HFFc6 (cell line): ENCODE data around the gene PAM16. TPM values are rescaled to one million over a fixed set of nuclear protein-coding genes. Genes with fewer than 3 reads are reported as not detected.
"Not testable (repeated sequence)": the region's sequence is repeated elsewhere in the genome, so short reads cannot be mapped to it uniquely, and the experiment has no call there.

Experiments
- DNase-seq: peaks from one replicate; pipeline ENCODE4 v3.0.0-alpha.2; 2018
- H3K27ac Mint-ChIP-seq: 2 replicates; pipeline ENCODE4 v1.8.0; 2020; ENCODE audit warnings: mild to moderate bottlenecking, mixed read lengths
- H3K27me3 Mint-ChIP-seq: 2 replicates; pipeline ENCODE4 v1.8.0; 2021; ENCODE audit warnings: mild to moderate bottlenecking, moderate library complexity, mixed read lengths; ENCODE audit not compliant: insufficient read depth
- H3K36me3 Mint-ChIP-seq: 2 replicates; pipeline ENCODE4 v1.8.0; 2021; ENCODE audit warnings: low read depth, mixed read lengths
- H3K4me1 Mint-ChIP-seq: 2 replicates; pipeline ENCODE4 v1.8.0; 2020; ENCODE audit warnings: low read depth, mixed read lengths
- H3K4me3 Mint-ChIP-seq: 2 replicates; pipeline ENCODE4 v1.8.0; 2020; ENCODE audit warnings: mild to moderate bottlenecking, moderate library complexity, mixed read lengths
- H3K9me3 Mint-ChIP-seq: 2 replicates; pipeline ENCODE4 v1.8.0; 2020; ENCODE audit warnings: mild to moderate bottlenecking, mixed read lengths
- CTCF ChIP-seq: fragments of 200-600 bp; sonication (generic); IDR thresholded peaks from 2 replicates; pipeline ENCODE4 v1.5.0; 2021; ENCODE audit warnings: antibody characterized with exemption, mild to moderate bottlenecking
- total RNA-seq, 6 experiments: library from RNA; stranded (reverse); fragmentation: NEBNext Ultra II Directional; extraction: Animal tissue kit (Norgen Biotek cat#: 25700); gene quantifications; 2 replicates in 1 of 6; 3 replicates in 5 of 6; pipeline ENCODE4 v1.2.3, GENCODE V29; 2021

Gene PAM16
- total RNA-seq, 6 experiments from 2014 or later: 44.9 to 50.8 (median 46.1) TPM

DNA sequence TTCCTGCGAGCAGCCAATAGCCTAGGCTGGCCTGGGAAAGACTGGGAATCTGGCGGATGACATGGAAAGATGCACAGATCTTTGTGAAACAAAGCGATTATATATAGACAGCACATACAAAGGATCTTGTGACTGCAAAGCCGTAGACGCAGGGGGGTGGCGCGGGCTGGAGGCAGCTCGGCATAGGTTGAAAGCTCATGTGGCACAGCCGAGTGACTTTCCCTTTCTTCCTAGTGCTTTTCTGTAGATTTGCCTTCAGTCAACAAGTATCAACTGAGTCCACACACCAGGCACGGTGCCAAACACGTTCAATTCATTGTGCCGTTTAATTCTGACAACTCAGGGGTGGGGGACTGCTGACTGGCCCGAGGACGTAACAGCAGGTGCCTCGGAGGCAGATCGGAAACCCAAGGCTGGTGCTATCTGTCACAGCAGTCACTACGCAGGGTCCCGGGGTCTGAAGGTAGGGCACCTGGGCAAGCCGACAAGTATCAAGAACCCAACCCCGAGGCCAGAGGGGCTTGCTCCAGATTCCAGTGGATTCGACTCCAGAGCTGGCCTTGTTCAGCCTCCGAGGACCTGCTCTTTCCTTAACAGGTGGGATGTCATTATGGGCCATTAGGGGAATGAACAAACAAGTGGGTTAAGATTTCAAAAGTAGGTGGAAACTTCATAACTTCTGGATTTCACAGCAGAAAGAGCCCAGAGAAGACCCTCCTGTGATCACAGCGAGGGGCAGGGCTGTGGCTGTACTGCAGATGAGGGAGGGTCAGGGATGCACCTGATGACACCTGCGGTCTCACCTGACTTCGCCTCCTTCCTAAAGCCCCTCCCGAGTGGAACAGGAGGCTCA is 5.9 kb downstream of the PAM16 start:
- DNase-seq: no peak
- Mint-ChIP-seq H3K27ac (no peak overlapping the region), H3K9me3 (no peaks in the 10 kb centered on the region)

DNA sequence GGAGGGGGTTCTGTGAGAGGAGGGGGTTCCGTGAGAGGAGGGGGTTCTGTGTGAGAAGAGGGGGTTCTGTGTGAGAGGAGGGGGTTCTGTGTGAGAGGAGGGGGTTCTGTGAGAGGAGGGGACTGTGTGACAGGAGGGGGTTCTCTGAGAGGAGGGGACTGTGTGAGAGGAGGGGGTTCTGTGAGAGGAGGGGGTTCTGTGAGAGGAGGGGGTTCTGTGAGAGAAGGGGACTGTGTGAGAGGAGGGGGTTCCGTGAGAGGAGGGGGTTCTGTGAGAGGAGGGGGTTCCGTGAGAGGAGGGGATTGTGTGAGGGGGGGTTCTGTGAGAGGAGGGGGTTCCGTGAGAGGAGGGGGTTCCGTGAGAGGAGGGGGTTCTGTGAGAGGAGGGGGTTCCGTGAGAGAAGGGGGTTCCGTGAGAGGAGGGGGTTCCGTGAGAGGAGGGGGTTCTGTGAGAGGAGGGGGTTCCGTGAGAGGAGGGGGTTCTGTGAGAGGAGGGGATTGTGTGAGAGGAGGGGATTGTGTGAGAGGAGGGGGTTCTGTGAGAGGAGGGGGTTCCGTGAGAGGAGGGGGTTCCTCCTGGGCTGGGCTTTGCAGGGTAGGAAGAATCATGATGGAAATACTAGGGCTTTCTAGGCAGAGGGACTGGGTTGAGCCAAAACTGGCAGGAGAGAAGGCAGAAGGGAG is 6.7 kb downstream of the PAM16 start:
- not testable (repeated sequence) for H3K4me1 Mint-ChIP-seq, H3K27ac Mint-ChIP-seq, DNase-seq, H3K4me3 Mint-ChIP-seq, H3K9me3 Mint-ChIP-seq, H3K36me3 Mint-ChIP-seq
- peaks cover 11% of the 10 kb centered on the region for H3K27me3 Mint-ChIP-seq

More for the DNA sequence above, 5.9 kb downstream of the PAM16 start:
- Mint-ChIP-seq H3K4me1 (peaks cover 9% of the 10 kb centered on the region), H3K4me3 (no peak overlapping the region), H3K36me3 (no peaks in the 10 kb centered on the region), H3K27me3 (peaks cover 7% of the 10 kb centered on the region; the same call in 1 of the 2 replicates)
- no peak for TF ChIP-seq CTCF

DNA sequence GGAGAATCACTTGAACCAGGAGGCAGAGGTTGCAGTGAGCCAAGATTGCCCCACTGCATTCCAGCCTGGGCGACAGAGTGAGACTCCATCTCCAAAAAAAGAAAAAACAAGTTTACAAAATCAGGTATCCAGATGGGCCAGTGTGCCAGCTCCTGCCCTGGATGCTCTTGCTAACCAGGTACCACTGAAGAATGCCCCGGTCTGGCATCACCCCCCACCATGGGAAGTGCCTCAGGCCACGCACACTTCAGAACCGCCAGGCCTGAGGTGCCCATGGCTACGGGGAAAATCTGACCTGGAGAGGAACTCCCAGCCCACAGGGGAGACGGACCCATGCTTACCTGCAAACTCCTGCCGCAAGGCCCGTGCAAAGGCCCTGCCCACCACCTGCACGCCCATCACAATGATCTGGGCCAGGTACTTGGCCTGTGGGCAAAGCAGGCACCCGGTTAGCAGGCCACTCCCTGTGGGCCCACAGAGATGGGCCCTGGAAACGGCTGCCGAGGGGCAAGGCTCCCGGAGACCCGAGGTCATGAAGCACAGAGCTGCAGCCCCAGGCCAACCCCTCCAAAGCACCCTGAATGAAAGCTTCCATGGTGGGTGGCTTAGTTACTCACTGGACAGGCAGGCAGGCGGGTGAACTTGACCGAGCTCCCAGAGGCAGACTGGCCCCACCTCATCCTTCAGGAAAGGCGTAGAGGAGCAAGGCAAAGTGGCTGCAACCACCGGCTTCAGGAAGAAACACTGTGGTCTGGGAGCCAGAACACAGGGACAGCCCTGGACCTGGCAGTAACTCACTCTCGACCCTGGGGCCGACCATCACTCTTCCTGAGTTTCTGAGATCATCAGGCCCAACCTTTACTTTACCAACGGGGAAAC is 8.0 kb downstream of the PAM16 start:
- Mint-ChIP-seq H3K27ac (peak overlapping the region; percentile 38; the same call in 1 of the 2 replicates), H3K36me3 (no peaks in the 10 kb centered on the region), H3K27me3 (peaks cover 12% of the 10 kb centered on the region), H3K9me3 (no peaks in the 10 kb centered on the region), H3K4me3 (no peak overlapping the region), H3K4me1 (peaks cover 3% of the 10 kb centered on the region)
- no peak for DNase-seq
- no peak for TF ChIP-seq CTCF

DNA sequence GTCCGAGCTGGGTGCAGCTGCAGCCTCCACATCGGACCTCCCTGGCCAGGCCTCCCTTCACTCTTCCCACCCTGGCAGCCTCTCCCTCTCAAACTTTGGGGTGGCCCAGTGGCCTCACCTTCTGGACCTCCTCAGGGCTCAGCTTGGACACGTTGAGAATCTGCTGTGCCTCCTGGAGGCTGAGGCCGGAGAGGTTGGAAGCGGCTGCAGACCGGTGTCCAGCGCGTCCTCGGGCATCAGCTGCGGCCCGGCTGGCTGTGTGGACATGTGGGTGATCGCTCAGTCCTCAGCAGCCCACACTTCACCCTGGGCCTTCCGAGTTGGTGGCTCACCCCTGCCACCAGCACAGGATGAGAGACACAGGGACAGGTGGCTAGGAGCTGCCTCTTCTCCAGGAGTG is 9.9 kb downstream of the PAM16 start:
- Mint-ChIP-seq H3K4me1 (no peaks in the 10 kb centered on the region), H3K36me3 (no peaks in the 10 kb centered on the region), H3K27ac (no peak overlapping the region), H3K4me3 (no peak overlapping the region), H3K27me3 (peaks cover 12% of the 10 kb centered on the region), H3K9me3 (no peaks in the 10 kb centered on the region)
- no peak for DNase-seq
- TF ChIP-seq CTCF: no peak

- peaks cover 5% of the 10 kb centered on the region; the same call in 1 of the 2 replicates for H3K36me3 Mint-ChIP-seq
These were observed 10.7 kb downstream of the PAM16 start for GRCh38 chr16:4340443-4340842.

More at GRCh38 chr16:4340443-4340842, 10.7 kb downstream of the PAM16 start:
- Mint-ChIP-seq H3K27me3 (peaks cover 12% of the 10 kb centered on the region), H3K27ac (no peak overlapping the region), H3K4me3 (no peak overlapping the region), H3K4me1 (no peaks in the 10 kb centered on the region), H3K9me3 (no peaks in the 10 kb centered on the region)
- DNase-seq: no peak
- TF ChIP-seq CTCF: no peak
